Heart left ventricle (tissue), 16 donors: ENCODE measurements around the gene IL6R. TPM values are rescaled to one million over a fixed set of nuclear protein-coding genes. Genes with fewer than 3 reads are reported as not detected.

Experiments used
- ATAC-seq, 4 donors: fragments of 200-7000 bp; cut with Tn5 transposase; one replicate each; pipeline ENCODE4 v1.9.1; 2020 to 2022; ENCODE audit warnings: moderate library complexity in 4 of 4, mild to moderate bottlenecking in 3 of 4, moderate number of reproducible peaks in 1 of 4
- DNase-seq, 5 donors: peaks; one replicate each; pipeline ENCODE4 v3.0.0-alpha.2; 2020
- H3K27ac ChIP-seq, 12 donors: fragments of 200-600 bp; sonication (generic) in 4 of 12; one replicate each; pipeline versions ENCODE4 v1.5.0 to v1.8.0; 2016 to 2022; ENCODE audit warnings: mild to moderate bottlenecking in 2 of 12
- H3K27me3 ChIP-seq, 9 donors: fragments of 200-600 bp; sonication (generic) in 2 of 9; one replicate each; pipeline versions ENCODE4 v1.5.1 to v1.8.0; 2016 to 2022; ENCODE audit warnings: mild to moderate bottlenecking in 3 of 9
- H3K36me3 ChIP-seq, 9 donors: fragments of 200-600 bp; sonication (generic) in 2 of 9; one replicate each; pipeline versions ENCODE4 v1.5.0 to v1.8.0; 2018 to 2022; ENCODE audit warnings: mild to moderate bottlenecking in 2 of 9
- H3K4me1 ChIP-seq, 12 donors: fragments of 200-600 bp; sonication (generic) in 4 of 12; one replicate each; pipeline versions ENCODE4 v1.5.0 to v1.8.0; 2016 to 2022; ENCODE audit warnings: mild to moderate bottlenecking in 3 of 12
- H3K4me3 ChIP-seq, 12 donors: fragments of 200-600 bp; sonication (generic) in 4 of 12; one replicate each; pipeline versions ENCODE4 v1.5.0 to v1.8.0; 2017 to 2022; ENCODE audit warnings: mild to moderate bottlenecking in 9 of 12, moderate library complexity in 4 of 12
- H3K9me3 ChIP-seq, 12 donors: fragments of 200-600 bp; sonication (generic) in 4 of 12; one replicate each; pipeline versions ENCODE4 v1.5.0 to v1.8.0; 2016 to 2022; ENCODE audit warnings: mild to moderate bottlenecking in 1 of 12
- POLR2A ChIP-seq, 2 donors: fragments of 450-650 bp; IDR thresholded peaks; one replicate each; pipeline ENCODE4 v1.6.1; 2017; ENCODE audit warnings: antibody characterized with exemption in 2 of 2, mild to moderate bottlenecking in 2 of 2, moderate library complexity in 2 of 2
- WGBS, 4 donors: extraction: QIAGEN DNeasy Blood & Tissue Kit in 2 of 4; methylation state at CpG; one replicate each; pipeline versions ENCODE4 v1.1.5 to v1.1.7; 2013 to 2018; 5-methylcytosine and 5-hydroxymethylcytosine counted together
- intact Hi-C, 10 donors: fragments of 100-400 bp; cut with DNase I; formaldehyde crosslinking; loops; one replicate each; pipeline versions ENCODE4 v1.11.1 to v1.14.2; 2022
- polyA plus RNA-seq, 2 donors: library from polyadenylated mRNA; stranded (reverse); fragments of 200-250 nt; gene quantifications; one replicate each; pipeline ENCODE4 v1.2.3, GENCODE V29; 2013
- total RNA-seq, 9 donors: library from RNA; depleted of rRNA in 2 of 9; stranded (reverse); fragments of >200 nt in 2 of 9; fragmentation: NEBNext Ultra II Directional in 3 of 9; extraction: Animal tissue kit (Norgen Biotek cat#: 25700) in 3 of 9; gene quantifications; one replicate each; pipeline versions ENCODE4 v1.1.0 to v1.2.4, GENCODE V29; 2016 to 2023
- TF ChIP-seq, protein P1 (sequence below), 12 donors: fragments of 200-600 bp; sonication (generic) in 4 of 12; IDR thresholded peaks; one replicate each; pipeline versions ENCODE4 v1.5.0 to v1.8.0; 2018 to 2022; ENCODE audit warnings: antibody characterized with exemption in 12 of 12, mild to moderate bottlenecking in 5 of 12
- donor health status: ischemic (EF 13 %, LVEDD 7.1; RV severe dilation, severe dysfunction).
- donor health status: healthy with polysubstance abuse.
- donor health status: DM: no; HTN: yes; CAD: no.
- donor health status: DM: no; HTN: no; CAD: no.
- donor health status: ischemic (EF 25% LVEDD 6.9; RV normal size, moderate dysfunction).
- donor health status: ischemic (EF 25% LVEDD 5.7; RV mildly dilated, moderate dysfunction).
- donor health status: healthy.
- donor health status: DM: yes; HTN: yes; CAD: no.
- donor health status: ischemic (EF 35%, LVEDD 5.7; RV mildly dilated, moderate dysfunction).
- donor health status: nonischemic (EF 11% LVEDD 7.7; RV severe dilation, severe dysfunction).
- donor health status: DM: yes; HTN: yes; CAD: no.
- donor health status: PGD.
- donor health status: ischemic (EF 29% LVEDD 5.4; RV normal size, mild dysfunction).
- donor health status: nonischemic (EF 23%, LVEDD 6.1; RV moderate dilation, normal function).

Gene IL6R
- total and polyA plus RNA-seq, 11 donors = 3.4 to 26.6 (median 10.6) TPM

GRCh38 chr1:154429118-154429517 is 24.0 kb downstream of the IL6R start:
- peak in 1 of 5 donors; percentile 47 for DNase-seq
- H3K4me3 ChIP-seq = no peak overlapping the region
- no peaks in the 10 kb centered on the region for H3K9me3 ChIP-seq
- peak overlapping the region in 6 of 12 donors; percentile 58 to 96 (median 74) for H3K27ac ChIP-seq
- peaks cover 4 to 83% (median 61%) of the 10 kb centered on the region in 12 donors for H3K4me1 ChIP-seq
- WGBS, 4 donors = 64 to 86% (median 83%) methylated on average over 10 to 15 of the region's 15 CpGs
- intact Hi-C loops = no loop called here
- peak in 2 of 4 donors; percentile 13 to 24 for ATAC-seq
- H3K27me3 ChIP-seq = no peaks in the 10 kb centered on the region
- TF ChIP-seq, protein P1, sequence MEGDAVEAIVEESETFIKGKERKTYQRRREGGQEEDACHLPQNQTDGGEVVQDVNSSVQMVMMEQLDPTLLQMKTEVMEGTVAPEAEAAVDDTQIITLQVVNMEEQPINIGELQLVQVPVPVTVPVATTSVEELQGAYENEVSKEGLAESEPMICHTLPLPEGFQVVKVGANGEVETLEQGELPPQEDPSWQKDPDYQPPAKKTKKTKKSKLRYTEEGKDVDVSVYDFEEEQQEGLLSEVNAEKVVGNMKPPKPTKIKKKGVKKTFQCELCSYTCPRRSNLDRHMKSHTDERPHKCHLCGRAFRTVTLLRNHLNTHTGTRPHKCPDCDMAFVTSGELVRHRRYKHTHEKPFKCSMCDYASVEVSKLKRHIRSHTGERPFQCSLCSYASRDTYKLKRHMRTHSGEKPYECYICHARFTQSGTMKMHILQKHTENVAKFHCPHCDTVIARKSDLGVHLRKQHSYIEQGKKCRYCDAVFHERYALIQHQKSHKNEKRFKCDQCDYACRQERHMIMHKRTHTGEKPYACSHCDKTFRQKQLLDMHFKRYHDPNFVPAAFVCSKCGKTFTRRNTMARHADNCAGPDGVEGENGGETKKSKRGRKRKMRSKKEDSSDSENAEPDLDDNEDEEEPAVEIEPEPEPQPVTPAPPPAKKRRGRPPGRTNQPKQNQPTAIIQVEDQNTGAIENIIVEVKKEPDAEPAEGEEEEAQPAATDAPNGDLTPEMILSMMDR (IDR thresholded peaks at IDR 0.05) = no peak
- no peak for TF ChIP-seq POLR2A (IDR thresholded peaks at IDR 0.05)
- peaks cover 0 to 20% (median 0%) of the 10 kb centered on the region in 9 donors for H3K36me3 ChIP-seq

DNA sequence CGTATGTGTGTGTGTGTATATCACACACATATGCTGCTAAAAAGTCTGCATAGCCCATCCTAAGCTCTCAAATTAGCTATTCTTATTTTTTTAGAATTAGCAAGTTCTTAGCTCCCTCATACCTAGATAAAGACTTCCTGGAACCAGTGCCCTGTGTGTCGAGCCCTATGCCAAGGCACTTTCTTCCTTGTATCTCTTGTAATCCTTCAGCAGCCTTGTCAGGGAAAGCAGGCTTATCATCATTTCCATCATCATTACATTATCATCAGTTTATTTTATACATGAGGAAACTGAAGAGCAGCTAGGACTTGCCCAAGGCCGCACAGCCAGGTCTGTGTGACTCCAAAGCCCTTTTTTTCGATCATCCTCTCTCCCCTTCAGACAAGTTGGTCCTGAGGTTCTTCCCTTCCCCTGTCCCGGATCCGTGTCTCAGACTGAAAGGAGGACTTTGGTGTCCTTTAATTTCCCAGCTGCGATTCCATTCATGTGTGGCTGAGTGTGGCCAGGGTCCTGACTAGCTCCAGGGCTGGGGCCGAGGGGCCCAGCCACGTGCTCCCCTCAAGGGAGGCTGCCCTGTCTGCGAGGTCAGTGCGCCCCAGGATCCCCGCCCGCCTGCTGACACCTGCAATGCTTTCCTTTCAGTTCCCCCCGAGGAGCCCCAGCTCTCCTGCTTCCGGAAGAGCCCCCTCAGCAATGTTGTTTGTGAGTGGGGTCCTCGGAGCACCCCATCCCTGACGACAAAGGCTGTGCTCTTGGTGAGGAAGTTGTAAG is 24.9 kb downstream of the IL6R start:
- DNase-seq = no peak
- TF ChIP-seq, protein P1 (IDR thresholded peaks at IDR 0.05) = no peak
- no peak for TF ChIP-seq POLR2A (IDR thresholded peaks at IDR 0.05)
- intact Hi-C loops = no loop called here
- Histone ChIP-seq H3K4me3 (no peak overlapping the region), H3K4me1 (peaks cover 0 to 84% (median 64%) of the 10 kb centered on the region in 12 donors), H3K27me3 (no peaks in the 10 kb centered on the region), H3K9me3 (no peaks in the 10 kb centered on the region), H3K27ac (peak overlapping the region in 1 of 12 donors; percentile 96), H3K36me3 (peaks cover 0 to 28% (median 0%) of the 10 kb centered on the region in 9 donors)
- ATAC-seq = no peak
- WGBS, 4 donors = 84 to 88% (median 85%) methylated on average over 15 to 17 of the region's 17 CpGs

- ATAC-seq (no peak), DNase-seq (peak in 1 of 5 donors; percentile 29)
- no peaks in the 10 kb centered on the region for H3K9me3 ChIP-seq
- intact Hi-C loops = no loop called here
- no peak overlapping the region for H3K4me3 ChIP-seq
- peaks cover 0 to 88% (median 67%) of the 10 kb centered on the region in 12 donors for H3K4me1 ChIP-seq
- no peaks in the 10 kb centered on the region for H3K27me3 ChIP-seq
- H3K36me3 ChIP-seq = peaks cover 0 to 37% (median 3%) of the 10 kb centered on the region in 9 donors
- peak overlapping the region in 2 of 12 donors; percentile 79 to 96 for H3K27ac ChIP-seq
- no peak for TF ChIP-seq POLR2A (IDR thresholded peaks at IDR 0.05)
- TF ChIP-seq, protein P1 (IDR thresholded peaks at IDR 0.05) = no peak
- WGBS, 4 donors = 35 to 49% (median 39%) methylated on average over 11 of the region's 11 CpGs
These were observed 25.8 kb downstream of the IL6R start for GRCh38 chr1:154430903-154431302.

DNA sequence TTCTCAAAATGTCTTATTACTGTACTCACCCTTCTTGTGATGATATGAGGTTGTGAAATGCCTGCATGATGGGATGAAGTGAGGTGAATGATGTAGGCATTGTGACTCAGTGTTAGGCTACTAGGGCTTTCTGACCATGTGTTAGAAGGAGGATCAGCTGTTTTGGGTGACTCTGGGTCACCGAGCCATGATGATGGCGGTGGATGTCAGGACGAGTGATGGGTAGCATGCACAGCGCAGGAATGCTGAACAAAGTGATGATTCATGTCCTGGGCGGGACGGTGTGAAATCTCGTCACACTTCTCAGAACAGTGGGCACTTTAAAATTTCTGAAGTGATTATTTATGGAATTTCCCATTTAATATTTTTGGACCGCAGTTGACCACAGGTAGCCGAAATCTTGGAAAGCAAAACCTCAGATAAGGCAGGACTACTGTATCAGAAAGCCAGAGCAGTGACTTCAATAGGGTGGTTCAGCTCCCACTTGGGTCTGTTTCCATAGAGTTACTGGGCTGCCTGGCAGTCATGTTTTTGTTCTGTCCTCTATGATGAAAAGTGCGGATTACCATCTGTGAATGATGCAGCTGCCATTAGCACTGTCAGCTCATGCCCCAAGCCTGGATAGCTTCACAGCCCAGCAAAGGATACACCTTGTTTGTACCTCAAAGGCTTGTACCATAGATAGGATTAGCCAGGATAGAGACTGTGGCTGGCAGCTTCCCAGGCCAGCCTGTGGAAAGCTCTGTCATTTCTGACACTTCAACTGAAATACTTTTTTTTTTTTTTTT is 26.6 kb downstream of the IL6R start:
- no peak overlapping the region for H3K4me3 ChIP-seq
- no peaks in the 10 kb centered on the region for H3K9me3 ChIP-seq
- TF ChIP-seq, protein P1 (IDR thresholded peaks at IDR 0.05) = no peak
- no peak for TF ChIP-seq POLR2A (IDR thresholded peaks at IDR 0.05)
- DNase-seq (peak in 2 of 5 donors; percentile 30 to 51), ATAC-seq (peak in 3 of 4 donors; percentile 3 to 27 (median 15))
- no peaks in the 10 kb centered on the region for H3K27me3 ChIP-seq
- H3K36me3 ChIP-seq = peaks cover 0 to 45% (median 9%) of the 10 kb centered on the region in 9 donors
- intact Hi-C loops = no loop called here
- WGBS, 4 donors = 74 to 81% (median 76%) methylated on average over 10 of the region's 10 CpGs
- H3K4me1 ChIP-seq = peaks cover 0 to 86% (median 64%) of the 10 kb centered on the region in 12 donors
- peak overlapping the region in 5 of 12 donors; percentile 10 to 96 (median 45) for H3K27ac ChIP-seq
